NB4 (cell line): ENCODE data around the gene RPS6KA6.

Experiments
- DNase-seq: peaks from one replicate; pipeline ENCODE4 v3.0.0; 2010; ENCODE audit warnings: low read depth
- H3K4me3 ChIP-seq: one replicate; pipeline ENCODE4 v1.5.1; 2011; ENCODE audit warnings: mild to moderate bottlenecking, low read depth, low read length, moderate library complexity
- MYC ChIP-seq: IDR thresholded peaks from 2 replicates; pipeline ENCODE4 v1.6.1; 2011; ENCODE audit warnings: low read depth, low read length
- POLR2A ChIP-seq: IDR thresholded peaks from 2 replicates; pipeline ENCODE4 v1.6.1; 2011; ENCODE audit warnings: mild to moderate bottlenecking; ENCODE audit not compliant: insufficient read length; ENCODE audit errors: extremely low read depth
- TF ChIP-seq, protein P1 (sequence below): IDR thresholded peaks from one replicate; pipeline ENCODE4 v1.5.1; 2012; ENCODE audit warnings: low read depth, low read length
- TF ChIP-seq, protein P2 (sequence below): IDR thresholded peaks from 2 replicates; pipeline ENCODE4 v1.6.1; 2011; ENCODE audit warnings: low read depth, low read length

RPS6KA6 gene

DNA sequence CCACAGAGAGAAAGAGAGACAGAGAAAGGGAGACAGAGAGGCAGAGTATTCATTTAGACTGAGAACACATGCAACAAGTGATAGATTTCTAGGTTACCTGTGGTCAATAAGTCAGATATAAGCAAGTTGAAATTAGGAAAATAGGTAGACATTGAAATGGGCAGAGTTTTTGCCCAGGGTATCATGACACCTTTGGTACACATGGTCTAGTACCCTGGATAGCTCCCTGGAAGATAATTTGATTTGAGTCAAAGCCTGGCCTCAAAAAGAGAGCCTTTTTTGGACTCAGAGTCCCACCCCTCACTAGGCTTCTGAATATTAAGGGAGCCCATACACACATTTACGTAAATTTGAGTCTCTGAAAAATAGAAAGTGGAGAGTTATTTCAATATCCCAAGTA, 4.0 kb upstream of the RPS6KA6 start:
- no peak for TF ChIP-seq POLR2A
- TF ChIP-seq, protein P1, sequence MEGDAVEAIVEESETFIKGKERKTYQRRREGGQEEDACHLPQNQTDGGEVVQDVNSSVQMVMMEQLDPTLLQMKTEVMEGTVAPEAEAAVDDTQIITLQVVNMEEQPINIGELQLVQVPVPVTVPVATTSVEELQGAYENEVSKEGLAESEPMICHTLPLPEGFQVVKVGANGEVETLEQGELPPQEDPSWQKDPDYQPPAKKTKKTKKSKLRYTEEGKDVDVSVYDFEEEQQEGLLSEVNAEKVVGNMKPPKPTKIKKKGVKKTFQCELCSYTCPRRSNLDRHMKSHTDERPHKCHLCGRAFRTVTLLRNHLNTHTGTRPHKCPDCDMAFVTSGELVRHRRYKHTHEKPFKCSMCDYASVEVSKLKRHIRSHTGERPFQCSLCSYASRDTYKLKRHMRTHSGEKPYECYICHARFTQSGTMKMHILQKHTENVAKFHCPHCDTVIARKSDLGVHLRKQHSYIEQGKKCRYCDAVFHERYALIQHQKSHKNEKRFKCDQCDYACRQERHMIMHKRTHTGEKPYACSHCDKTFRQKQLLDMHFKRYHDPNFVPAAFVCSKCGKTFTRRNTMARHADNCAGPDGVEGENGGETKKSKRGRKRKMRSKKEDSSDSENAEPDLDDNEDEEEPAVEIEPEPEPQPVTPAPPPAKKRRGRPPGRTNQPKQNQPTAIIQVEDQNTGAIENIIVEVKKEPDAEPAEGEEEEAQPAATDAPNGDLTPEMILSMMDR = no peak
- TF ChIP-seq MYC = no peak
- TF ChIP-seq, protein P2, sequence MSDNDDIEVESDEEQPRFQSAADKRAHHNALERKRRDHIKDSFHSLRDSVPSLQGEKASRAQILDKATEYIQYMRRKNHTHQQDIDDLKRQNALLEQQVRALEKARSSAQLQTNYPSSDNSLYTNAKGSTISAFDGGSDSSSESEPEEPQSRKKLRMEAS = no peak
- no peak for DNase-seq
- H3K4me3 ChIP-seq = no peak overlapping the region

DNA sequence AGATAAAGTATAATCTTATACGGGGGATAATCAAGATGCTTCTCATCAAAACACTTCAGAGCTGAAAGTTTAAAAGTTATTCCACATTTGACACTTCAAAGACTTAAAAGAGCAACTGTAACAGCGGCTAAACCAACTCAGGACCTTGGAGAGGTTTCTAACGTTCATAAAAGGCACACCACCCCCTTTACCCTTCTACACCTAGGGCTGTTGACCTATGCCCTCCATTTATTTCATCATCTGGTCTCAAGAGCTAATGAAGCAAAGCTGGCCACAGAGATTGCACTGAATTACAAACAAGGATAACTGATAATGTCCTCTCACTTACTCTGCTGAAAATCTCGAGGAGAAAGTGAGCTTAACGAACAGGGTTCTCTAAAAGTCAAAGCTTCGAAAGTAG, 1.1 kb upstream of the RPS6KA6 start:
- H3K4me3 ChIP-seq = no peak overlapping the region
- no peak for DNase-seq
- TF ChIP-seq, protein P2 = no peak
- TF ChIP-seq POLR2A (no peak), MYC (no peak)
- TF ChIP-seq, protein P1 = no peak

DNA sequence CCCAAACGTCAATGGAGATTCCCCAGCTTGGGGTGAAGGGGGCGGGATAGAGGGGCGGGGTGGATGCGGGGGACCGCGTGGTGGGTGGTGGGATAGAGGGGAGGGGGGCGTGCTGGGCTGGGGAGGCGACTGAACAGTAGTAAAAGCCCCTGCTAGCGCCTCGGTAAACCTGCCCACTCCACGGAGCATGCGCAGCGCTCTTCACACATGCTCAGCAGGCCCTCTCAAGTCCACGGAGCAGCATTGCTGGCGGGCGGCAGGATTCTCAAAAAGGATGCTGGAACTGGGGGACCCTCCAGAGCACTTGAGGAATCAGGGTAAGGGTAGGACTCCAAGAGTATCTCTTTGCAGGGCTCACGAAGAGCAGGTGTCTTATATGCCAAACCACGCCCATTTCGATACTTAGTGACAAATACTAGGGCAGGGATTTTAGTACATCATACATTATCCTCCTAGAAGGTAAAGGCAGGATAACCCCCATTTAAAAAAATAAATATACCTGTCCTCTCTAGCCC, 378 bp upstream of the RPS6KA6 start:
- no peak for DNase-seq
- TF ChIP-seq MYC (no peak), POLR2A (no peak)
- TF ChIP-seq, protein P1 = no peak
- TF ChIP-seq, protein P2 = no peak
- no peak overlapping the region for H3K4me3 ChIP-seq

DNA sequence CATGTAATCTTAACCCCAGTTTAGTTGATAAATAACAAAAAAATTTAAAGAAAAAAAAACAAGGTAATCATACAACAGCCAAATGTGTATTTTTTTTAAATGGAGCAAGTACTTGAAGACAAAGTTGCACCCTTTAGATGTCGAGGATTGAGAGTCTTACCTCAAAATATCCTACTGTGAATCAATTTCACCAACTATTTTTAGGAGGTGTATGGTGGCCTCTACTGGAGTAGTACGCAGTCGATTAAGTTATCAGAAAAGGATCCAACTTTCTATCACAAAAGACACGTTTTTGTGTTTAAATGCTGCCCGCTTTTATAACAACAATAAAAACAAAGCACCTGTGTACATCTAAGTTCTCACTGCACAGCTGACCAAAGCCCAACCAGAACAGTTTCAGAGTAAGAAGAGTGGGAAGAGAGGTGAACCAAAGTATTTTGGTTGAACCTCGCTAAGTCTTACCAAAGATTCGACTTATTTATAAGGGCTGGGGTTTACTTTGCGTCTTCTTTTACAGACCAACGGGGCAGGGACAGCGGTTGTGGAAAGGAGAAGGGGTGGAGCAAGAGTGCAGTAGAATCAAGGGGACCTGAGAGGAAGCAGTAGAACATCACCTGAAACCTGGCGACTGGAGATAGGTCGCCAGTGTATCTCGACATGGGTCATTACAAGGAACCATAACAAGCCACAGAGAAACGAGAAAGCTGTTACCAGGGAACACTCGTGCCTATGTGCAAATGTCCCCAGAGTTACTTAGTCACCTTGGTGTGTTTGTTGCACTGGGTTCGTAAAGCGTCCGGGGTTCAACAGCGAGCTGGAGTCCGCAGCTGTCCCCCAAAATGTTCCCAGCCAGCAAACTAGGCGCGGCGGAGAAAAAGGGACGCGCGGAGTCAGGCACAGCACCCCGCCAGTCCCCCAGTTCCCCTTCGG, 1.1 kb downstream of the RPS6KA6 start:
- TF ChIP-seq MYC (no peak), POLR2A (no peak)
- TF ChIP-seq, protein P1 = no peak
- TF ChIP-seq, protein P2 = no peak

DNA sequence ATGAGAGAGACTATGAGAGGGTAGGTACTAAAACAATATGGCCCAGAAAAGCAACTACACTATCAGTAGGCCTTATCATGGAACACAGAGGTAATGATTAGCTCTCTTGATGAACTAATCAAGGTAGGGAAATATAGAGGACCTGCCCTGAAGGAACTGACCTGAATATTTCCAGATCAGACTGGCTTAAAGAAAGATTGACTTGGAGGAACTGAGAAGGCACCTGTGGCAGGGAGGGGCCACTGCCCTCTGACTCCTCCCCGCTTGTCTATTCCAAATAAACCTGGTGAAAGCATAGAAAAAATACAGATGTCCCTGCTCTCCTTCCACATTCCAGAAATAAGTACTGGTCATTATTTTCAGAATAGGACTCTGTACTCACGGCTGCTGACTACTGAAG, 5.5 kb downstream of the RPS6KA6 start:
- TF ChIP-seq POLR2A (no peak), MYC (no peak)
- TF ChIP-seq, protein P1 = no peak
- TF ChIP-seq, protein P2 = no peak
- H3K4me3 ChIP-seq = no peak overlapping the region
- DNase-seq = no peak

More for the DNA sequence above, 1.1 kb downstream of the RPS6KA6 start:
- H3K4me3 ChIP-seq = no peak overlapping the region
- DNase-seq = no peak
